ENCODE data around the gene CDKAL1. TPM values are rescaled to one million over a fixed set of nuclear protein-coding genes. Genes with fewer than 3 reads are reported as not detected.
"Not testable (repeated sequence)": the region's sequence is repeated elsewhere in the genome, so short reads cannot be mapped to it uniquely, and the experiment has no call there.

Gene CDKAL1
- total RNA-seq: 10 to 100 TPM; 21.2 to 23.0 TPM

DNA sequence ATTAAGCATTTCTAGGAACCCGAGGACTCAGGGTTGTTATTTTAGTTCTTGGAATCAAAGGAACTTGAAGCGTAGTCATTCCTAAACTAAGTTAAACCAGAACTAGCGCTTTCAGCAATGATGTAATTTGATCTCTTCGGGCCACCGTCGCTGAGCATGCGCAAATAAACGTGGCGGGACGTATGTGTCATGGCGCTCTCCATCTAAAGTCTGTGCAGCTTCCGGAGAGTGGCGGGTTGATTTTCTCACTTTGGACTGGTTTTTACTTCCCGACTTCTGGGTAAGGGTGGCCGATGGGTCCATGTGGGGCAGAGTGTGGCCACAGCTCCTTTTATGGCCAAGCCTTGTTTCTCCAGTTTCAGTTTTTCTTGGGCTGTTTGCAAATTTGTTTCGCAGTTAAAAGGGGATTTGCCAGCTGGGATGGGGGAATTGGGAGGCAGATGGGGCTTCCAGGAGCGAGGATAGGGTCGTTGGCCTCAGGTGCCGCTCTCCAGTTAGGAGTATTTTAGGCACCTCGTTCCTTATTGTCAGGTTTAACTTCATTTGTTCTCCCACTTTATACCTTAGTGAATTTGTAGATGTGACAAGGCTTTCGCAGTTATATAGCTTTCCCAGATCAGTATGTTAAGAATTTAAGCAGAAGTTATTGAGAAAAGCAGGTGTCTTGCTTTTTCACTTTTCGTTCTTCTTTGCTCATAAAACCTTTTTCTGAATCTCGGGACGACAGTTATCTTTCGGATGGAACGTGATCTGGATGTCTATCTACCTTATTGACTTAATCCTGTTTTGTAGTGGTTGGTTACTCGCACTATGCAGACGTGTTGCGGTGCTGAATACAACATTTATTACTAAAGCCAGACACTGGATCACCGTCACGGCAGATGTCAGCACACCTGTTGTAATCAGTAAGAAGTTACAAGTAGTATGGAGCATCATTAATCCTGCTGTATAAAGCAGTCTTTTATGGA lies at the start of gene CDKAL1:
TSS of gene CDKAL1 (plus strand) at position 163 of the 968 bp plus-strand sequence. CDS start 11,894 bp downstream, outside the sequence.
- Mint-ChIP-seq H3K4me3 (peak within 1 kb of the TSS; percentile 97), H3K27ac (peak within 1 kb of the TSS; percentile 94), H3K27me3 (peaks cover 1% of the 10 kb centered on the region), H3K9me3 (no peaks in the 10 kb centered on the region), H3K36me3 (ENCODE audit: low read depth) (peaks cover 20% of the 10 kb centered on the region), H3K4me1 (peaks cover 48% of the 10 kb centered on the region)
- POLR2A ChIA-PET: interaction anchor here (0.6 to 2.7 kb wide), 15 partner anchors 13 to 334 kb away, joined by 3 to 32 read pairs (median 3); partner anchors contain the start of genes E2F3 and MBOAT1
- DNase-seq: peak; percentile 95
- CTCF ChIA-PET: interaction anchor here (0.6 to 2.1 kb wide), 6 partner anchors 30 to 322 kb away, joined by 3 to 11 read pairs (median 4); partner anchors contain the start of gene MBOAT1

DNA sequence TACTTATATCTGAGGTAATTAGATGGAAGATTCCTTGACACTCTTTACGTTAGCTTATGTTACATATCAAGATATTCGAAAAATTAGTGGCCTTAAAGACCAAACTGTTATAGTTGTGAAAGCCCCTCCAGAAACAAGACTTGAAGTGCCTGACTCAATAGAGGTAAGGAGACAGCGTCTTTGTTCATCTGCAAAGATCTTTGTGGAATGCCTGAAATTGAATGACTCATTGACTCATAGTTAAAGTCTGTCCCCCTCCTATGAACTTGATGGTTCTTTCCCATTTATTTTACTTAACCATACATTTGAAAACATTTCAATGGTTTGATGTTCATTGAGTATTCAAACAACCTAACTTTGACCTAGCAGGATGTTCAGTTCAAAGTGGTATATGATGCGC lies 47.6 kb upstream of the CDKAL1 start:
- Mint-ChIP-seq H3K9me3 (no peaks in the 10 kb centered on the region), H3K27me3 (no peaks in the 10 kb centered on the region), H3K4me1 (peaks cover 3% of the 10 kb centered on the region), H3K36me3 (ENCODE audit: low read depth) (peaks cover 85% of the 10 kb centered on the region), H3K4me3 (no peak overlapping the region), H3K27ac (no peak overlapping the region)
- ChIA-PET CTCF (interaction anchor here (2.1 kb wide), 1 partner anchor 82 kb away, joined by 4 read pairs; no protein-coding TSS in a partner anchor), POLR2A (no interaction called here)
- DNase-seq: no peak

DNA sequence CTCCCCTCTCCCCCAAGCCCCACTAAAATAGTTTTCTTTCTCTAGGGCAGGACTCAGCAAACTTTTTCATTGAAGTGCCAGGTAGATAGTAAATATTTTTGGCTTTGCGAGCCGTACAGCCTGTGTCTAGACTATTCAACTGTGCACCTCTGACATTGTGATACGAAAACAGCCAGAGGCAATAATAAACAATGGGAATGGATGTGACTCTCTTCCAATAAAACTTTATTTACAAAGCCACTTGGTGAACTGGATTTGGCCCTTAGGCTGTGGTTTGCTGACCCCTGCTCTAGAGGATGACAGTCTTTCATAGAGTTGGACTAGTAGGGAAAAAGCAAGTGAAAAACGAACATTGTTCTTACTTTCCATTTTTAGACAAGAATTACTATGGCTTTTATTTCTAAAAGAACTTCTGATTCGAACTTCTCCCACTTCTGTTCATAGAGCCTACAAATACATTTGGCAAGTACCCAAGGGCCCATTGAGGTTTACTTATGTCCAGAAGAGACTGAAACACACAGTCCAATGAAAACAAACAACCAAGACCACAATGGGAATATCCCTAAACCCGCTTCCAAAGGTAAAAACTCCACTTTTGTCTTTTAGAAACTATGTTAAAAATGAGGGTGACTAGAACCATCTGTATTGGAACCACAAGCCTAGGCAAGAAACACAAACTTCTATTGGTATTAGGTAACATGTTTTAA lies 46.4 kb upstream of the CDKAL1 start:
- DNase-seq: no peak
- H3K27ac Mint-ChIP-seq: no peak overlapping the region
- POLR2A ChIA-PET: no interaction called here
- H3K36me3 Mint-ChIP-seq (ENCODE audit: low read depth): peaks cover 74% of the 10 kb centered on the region
- no peak overlapping the region for H3K4me3 Mint-ChIP-seq
- no peaks in the 10 kb centered on the region for H3K27me3 Mint-ChIP-seq
- H3K9me3 Mint-ChIP-seq: no peaks in the 10 kb centered on the region
- H3K4me1 Mint-ChIP-seq: peaks cover 3% of the 10 kb centered on the region
- CTCF ChIA-PET: interaction anchor here (2.1 kb wide), 1 partner anchor 83 kb away, joined by 4 read pairs; no protein-coding TSS in a partner anchor

DNA sequence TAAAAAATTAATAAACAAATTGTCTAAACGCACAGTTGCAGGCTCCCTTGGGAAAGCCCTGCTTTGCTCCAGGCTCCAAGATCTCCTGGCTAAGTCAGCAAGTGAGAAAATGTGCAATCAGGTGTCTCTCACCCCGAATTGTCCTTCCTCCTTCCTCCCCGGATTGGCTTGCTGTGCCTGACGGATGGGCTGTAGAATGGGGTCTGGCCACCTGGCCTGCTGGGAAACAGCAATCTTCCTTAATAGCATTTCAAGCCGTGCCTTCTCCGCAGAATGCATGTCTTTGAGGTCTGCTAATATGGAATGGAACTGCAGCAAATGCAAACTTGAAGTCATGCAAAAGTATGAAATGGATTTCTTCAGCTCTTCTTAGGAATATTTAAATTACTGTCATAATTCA lies 43.7 kb upstream of the CDKAL1 start:
- no peak for DNase-seq
- CTCF ChIA-PET: no interaction called here
- H3K9me3 Mint-ChIP-seq: no peaks in the 10 kb centered on the region
- POLR2A ChIA-PET: interaction anchor here (1.4 kb wide), 1 partner anchor 86 kb away, joined by 3 read pairs; no protein-coding TSS in a partner anchor
- H3K27ac Mint-ChIP-seq: no peak overlapping the region
- peaks cover 3% of the 10 kb centered on the region for H3K4me1 Mint-ChIP-seq
- H3K36me3 Mint-ChIP-seq (ENCODE audit: low read depth): peaks cover 53% of the 10 kb centered on the region
- H3K27me3 Mint-ChIP-seq: no peaks in the 10 kb centered on the region
- H3K4me3 Mint-ChIP-seq: no peak overlapping the region

DNA sequence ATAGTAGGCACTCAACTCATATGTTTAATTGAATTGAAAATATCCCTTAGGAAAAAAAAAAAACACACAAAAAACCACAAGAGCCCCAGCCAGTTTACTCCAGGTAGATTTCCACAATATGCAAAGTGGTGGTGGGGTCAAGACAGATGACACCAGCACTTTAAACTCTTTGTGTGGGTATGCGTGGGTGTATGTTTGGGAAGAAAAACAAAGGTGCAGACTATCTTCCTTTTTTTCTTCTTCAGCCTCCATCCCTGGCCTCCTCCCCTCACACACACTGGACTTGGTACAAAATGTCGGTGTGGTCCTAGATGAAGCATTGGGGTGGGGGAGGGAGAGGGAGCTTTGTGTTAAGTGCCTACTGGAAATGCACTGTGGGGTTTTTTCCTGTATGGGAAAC lies 42.2 kb upstream of the CDKAL1 start:
- peaks cover 40% of the 10 kb centered on the region for H3K36me3 Mint-ChIP-seq (ENCODE audit: low read depth)
- H3K4me3 Mint-ChIP-seq: no peak overlapping the region
- H3K27ac Mint-ChIP-seq: no peak overlapping the region
- H3K4me1 Mint-ChIP-seq: no peaks in the 10 kb centered on the region
- DNase-seq: no peak
- ChIA-PET POLR2A (no interaction called here), CTCF (no interaction called here)
- no peaks in the 10 kb centered on the region for H3K9me3 Mint-ChIP-seq
- no peaks in the 10 kb centered on the region for H3K27me3 Mint-ChIP-seq

DNA sequence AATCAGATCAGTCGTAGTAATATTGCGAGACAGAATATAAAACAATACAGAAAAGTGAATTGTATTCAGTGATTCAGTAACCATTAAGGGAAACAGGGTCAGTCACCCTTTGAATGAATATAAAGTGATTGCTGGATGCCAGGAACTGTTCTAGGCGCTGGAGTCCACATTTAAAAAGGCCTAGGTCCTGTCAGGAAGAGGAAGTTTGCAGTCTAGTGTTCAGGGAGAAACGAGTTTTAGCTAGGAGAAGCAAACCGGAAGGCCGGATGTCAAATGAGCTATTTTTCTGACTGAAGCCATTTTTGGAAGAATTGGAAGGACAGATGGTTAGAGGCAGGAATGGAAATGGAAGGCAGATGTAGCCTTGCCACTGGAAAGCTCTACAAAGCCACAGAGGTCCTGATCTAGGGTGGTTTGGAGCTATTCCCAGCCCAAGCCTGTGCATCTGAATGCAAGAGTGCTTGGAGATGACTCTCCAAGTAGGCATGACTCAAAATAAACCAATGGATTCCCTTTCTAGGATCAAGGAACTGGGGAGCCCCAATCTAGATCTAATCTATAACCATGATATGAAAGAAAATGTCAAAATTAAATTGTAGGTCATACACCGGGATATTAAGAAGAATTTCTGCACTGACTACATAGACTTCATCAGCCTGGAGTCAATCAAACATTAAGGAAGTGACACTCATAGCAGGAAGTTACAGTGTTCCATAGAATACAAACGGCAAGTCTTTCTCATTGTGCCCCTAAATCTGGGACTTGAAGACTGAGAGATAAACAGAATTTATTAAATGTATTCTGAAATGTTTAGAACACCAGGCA lies 36.8 kb upstream of the CDKAL1 start:
- no peak for DNase-seq
- Mint-ChIP-seq H3K4me3 (no peak overlapping the region), H3K27ac (no peak overlapping the region), H3K9me3 (no peaks in the 10 kb centered on the region), H3K27me3 (no peaks in the 10 kb centered on the region), H3K36me3 (ENCODE audit: low read depth) (peaks cover 4% of the 10 kb centered on the region), H3K4me1 (no peaks in the 10 kb centered on the region)
- ChIA-PET POLR2A (interaction anchor here (1.0 kb wide), 1 partner anchor 93 kb away, joined by 3 read pairs; no protein-coding TSS in a partner anchor), CTCF (no interaction called here)

DNA sequence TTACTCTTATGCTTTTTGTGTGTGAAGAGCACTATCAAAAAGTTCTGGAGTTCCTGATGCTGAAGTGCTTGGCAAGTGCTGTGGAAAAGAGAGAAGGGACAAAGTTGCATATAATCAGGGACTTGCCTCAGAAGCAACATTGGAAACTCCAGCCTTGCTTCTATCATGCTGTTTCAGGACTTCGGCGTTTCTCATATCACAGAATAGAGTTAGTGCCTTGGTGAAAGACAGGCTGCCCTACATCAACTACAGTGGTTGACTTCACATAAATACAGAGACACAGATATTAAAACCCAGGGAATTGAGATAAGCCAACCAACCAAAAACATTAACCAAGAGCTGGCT lies 36.2 kb upstream of the CDKAL1 start:
- POLR2A ChIA-PET: interaction anchor here (1.0 kb wide), 1 partner anchor 93 kb away, joined by 3 read pairs; no protein-coding TSS in a partner anchor
- no peak for DNase-seq
- Mint-ChIP-seq H3K4me1 (no peaks in the 10 kb centered on the region), H3K4me3 (no peak overlapping the region), H3K27me3 (no peaks in the 10 kb centered on the region), H3K36me3 (ENCODE audit: low read depth) (peaks cover 3% of the 10 kb centered on the region), H3K9me3 (no peaks in the 10 kb centered on the region), H3K27ac (no peak overlapping the region)
- CTCF ChIA-PET: no interaction called here

DNA sequence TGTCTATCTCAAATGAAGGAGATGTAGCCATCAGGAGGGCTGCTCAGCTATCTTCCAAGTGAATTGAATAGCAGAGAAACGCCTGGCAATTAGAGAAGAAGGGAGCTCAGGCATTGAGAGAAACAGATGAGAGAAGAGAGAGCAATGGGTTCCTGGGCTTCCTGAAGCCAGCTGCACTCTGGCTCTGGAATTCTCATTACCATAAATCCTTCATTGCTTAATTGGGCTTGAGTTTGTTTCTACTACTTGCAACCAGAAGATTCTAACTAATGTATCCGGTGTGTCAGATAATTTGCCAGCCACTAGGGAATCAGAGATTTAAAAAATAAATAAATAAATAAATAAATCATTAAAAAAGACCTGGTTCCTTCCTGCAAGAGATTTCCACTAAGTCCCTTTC lies 25.0 kb upstream of the CDKAL1 start:
- Mint-ChIP-seq H3K9me3 (no peaks in the 10 kb centered on the region), H3K27ac (no peak overlapping the region), H3K27me3 (peaks cover 16% of the 10 kb centered on the region), H3K4me3 (no peak overlapping the region), H3K36me3 (ENCODE audit: low read depth) (no peaks in the 10 kb centered on the region), H3K4me1 (no peaks in the 10 kb centered on the region)
- DNase-seq: no peak
- CTCF ChIA-PET: no interaction called here
- POLR2A ChIA-PET: no interaction called here

DNA sequence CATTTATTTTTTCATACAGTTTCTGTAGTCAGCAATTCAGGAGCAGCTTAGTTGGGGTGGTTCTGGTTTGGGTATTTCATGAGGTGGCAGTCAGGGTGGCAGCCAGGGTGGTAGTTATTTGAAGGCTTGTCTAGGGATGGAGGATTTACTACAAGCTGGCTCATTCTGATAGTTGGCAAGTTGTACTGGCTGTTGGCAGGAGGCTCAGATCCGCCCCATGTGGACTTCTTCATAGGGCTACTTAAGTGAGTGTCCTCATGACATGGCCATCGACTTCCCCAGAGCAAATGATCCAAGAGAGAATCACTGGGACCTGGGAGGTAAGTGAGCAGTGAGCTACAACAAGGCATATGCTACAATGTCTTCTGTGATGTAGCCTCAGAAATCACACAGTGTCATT lies 22.4 kb upstream of the CDKAL1 start:
- no peak overlapping the region for H3K4me3 Mint-ChIP-seq
- no peaks in the 10 kb centered on the region for H3K36me3 Mint-ChIP-seq (ENCODE audit: low read depth)
- H3K27me3 Mint-ChIP-seq: peaks cover 16% of the 10 kb centered on the region
- no peaks in the 10 kb centered on the region for H3K9me3 Mint-ChIP-seq
- DNase-seq: no peak
- ChIA-PET POLR2A (no interaction called here), CTCF (no interaction called here)
- H3K4me1 Mint-ChIP-seq: no peaks in the 10 kb centered on the region
- no peak overlapping the region for H3K27ac Mint-ChIP-seq

DNA sequence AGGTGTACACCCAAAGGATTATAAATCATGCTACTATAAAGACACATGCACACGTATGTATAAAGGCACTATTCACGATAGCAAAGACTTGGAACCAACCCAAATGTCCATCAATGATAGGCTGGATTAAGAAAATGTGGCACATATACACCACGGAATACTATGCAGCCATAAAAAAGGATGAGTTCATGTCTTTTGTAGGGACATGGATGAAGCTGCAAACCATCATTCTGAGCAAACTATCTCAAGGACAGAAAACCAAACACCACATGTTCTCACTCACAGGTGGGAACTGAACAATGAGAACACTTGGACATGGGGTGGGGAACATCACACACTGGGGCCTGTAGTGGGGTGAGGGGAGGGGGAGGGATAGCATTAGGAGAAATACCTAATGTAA lies 9.0 kb upstream of the CDKAL1 start:
- H3K27ac Mint-ChIP-seq; H3K4me1 Mint-ChIP-seq; DNase-seq; CTCF ChIA-PET; H3K36me3 Mint-ChIP-seq (ENCODE audit: low read depth); H3K9me3 Mint-ChIP-seq; POLR2A ChIA-PET; H3K4me3 Mint-ChIP-seq: not testable (repeated sequence)
- H3K27me3 Mint-ChIP-seq: peaks cover 18% of the 10 kb centered on the region

DNA sequence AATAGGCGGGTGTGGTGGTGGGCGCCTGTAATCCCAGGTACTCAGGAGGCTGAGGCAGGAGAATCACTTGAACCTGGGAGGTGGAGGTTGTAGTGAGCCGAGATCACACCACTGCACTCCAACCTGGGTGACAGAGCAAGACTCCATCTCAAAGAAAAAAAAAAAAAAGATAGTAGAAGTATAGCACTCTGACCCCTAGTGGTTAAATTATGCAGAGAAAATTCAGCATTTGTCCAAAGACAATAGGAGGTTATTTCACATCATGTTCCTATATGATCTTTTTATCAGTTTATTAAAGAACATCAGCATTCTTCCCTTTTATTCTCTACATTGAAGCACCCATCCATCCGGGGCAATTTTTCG lies 5.2 kb upstream of the CDKAL1 start:
- not testable (repeated sequence) for H3K27ac Mint-ChIP-seq; H3K4me3 Mint-ChIP-seq; H3K27me3 Mint-ChIP-seq; DNase-seq; H3K36me3 Mint-ChIP-seq (ENCODE audit: low read depth); H3K9me3 Mint-ChIP-seq
- peaks cover 20% of the 10 kb centered on the region for H3K4me1 Mint-ChIP-seq
- CTCF ChIA-PET: interaction anchor here (0.7 to 4.0 kb wide), 14 partner anchors 9 to 436 kb away, joined by 3 to 56 read pairs (median 10); no protein-coding TSS in a partner anchor
- POLR2A ChIA-PET: interaction anchor here (1.4 to 2.5 kb wide), 2 partner anchors 14 to 209 kb away, joined by 3 to 9 read pairs; no protein-coding TSS in a partner anchor

DNA sequence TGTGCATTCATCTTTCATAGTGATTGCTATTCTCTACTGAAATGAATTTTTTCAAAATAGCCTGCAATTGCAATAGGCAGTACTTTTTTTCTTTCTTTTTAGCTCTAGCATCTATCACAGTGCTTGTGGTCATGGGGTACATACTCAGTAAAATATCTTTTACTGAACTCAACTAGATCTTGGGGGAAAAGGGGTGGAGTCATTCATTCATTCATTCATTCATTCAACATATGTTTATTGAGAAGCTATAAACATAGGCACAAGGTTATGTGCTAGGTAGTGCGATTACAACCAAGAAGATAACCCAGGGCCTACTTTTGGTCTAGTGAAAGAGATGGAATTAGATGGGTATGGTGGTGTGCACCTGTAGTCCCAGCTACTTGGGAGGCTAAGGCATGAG lies 1.4 kb upstream of the CDKAL1 start:
- no peak for DNase-seq
- POLR2A ChIA-PET: interaction anchor here (0.6 to 1.3 kb wide), 5 partner anchors 129 to 240 kb away, joined by 3 to 6 read pairs (median 4); no protein-coding TSS in a partner anchor
- peak overlapping the region; percentile 36 for H3K27ac Mint-ChIP-seq
- CTCF ChIA-PET: interaction anchor here (0.9 to 4.0 kb wide), 4 partner anchors 128 to 406 kb away, joined by 3 to 25 read pairs (median 6); no protein-coding TSS in a partner anchor
- no peaks in the 10 kb centered on the region for H3K9me3 Mint-ChIP-seq
- peaks cover 14% of the 10 kb centered on the region for H3K36me3 Mint-ChIP-seq (ENCODE audit: low read depth)
- H3K4me1 Mint-ChIP-seq: peaks cover 46% of the 10 kb centered on the region
- H3K27me3 Mint-ChIP-seq: peaks cover 1% of the 10 kb centered on the region
- no peak overlapping the region for H3K4me3 Mint-ChIP-seq

Measured in activated CD4-positive, alpha-beta memory T cell treated with anti-CD3 and anti-CD28 coated beads, Interleukin-2, amount 10 ng/mL, durations not matched to agents 7 days and 5 days (primary cell).